HepG2 (cell line): ENCODE data around the gene NEDD4L. TPM values are rescaled to one million over a fixed set of nuclear protein-coding genes. Genes with fewer than 3 reads are reported as not detected.

Experiments used
- ATRX ChIP-seq: sonication (generic); formaldehyde crosslinking; IDR thresholded peaks from 2 replicates; pipeline ENCODE4 v1.4.0; 2020; ENCODE audit warnings: missing genetic modification reagents, borderline replicate concordance
- BORCS8-MEF2B ChIP-seq: sonication (generic); formaldehyde crosslinking; IDR thresholded peaks from 2 replicates; pipeline ENCODE4 v1.8.0; 2022; ENCODE audit warnings: mild to moderate bottlenecking, missing genetic modification reagents
- KLF15 ChIP-seq: sonication (generic); formaldehyde crosslinking; IDR thresholded peaks from 2 replicates; pipeline ENCODE4 v1.8.1; 2023; ENCODE audit warnings: borderline replicate concordance, mild to moderate bottlenecking, inconsistent platforms, missing genetic modification reagents, mixed read lengths
- POLR2AphosphoS2 ChIP-seq: IDR thresholded peaks from 2 replicates; pipeline ENCODE4 v1.6.1; 2011; ENCODE audit warnings: low read depth, low read length, improper control_type of control experiment
- PTBP1 ChIP-seq: fragments of 200-400 bp; formaldehyde crosslinking; IDR thresholded peaks from 2 replicates; pipeline ENCODE4 v1.6.1; 2018; ENCODE audit warnings: low read length, low read depth; ENCODE audit not compliant: poor library complexity, severe bottlenecking
- SAFB2 ChIP-seq: sonication (generic); formaldehyde crosslinking; IDR thresholded peaks from 2 replicates; pipeline ENCODE4 v1.5.1; 2020; ENCODE audit warnings: missing genetic modification reagents, low read depth, mild to moderate bottlenecking, borderline replicate concordance
- SMC3 ChIP-seq: IDR thresholded peaks from 2 replicates; pipeline ENCODE4 v1.6.1; 2011; ENCODE audit warnings: low read length, improper control_type of control experiment
- SNRNP70 ChIP-seq: fragments of 200-400 bp; formaldehyde crosslinking; IDR thresholded peaks from 2 replicates; pipeline ENCODE4 v1.6.1; 2017; ENCODE audit warnings: mild to moderate bottlenecking, low read depth, low read length, moderate library complexity
- SRSF9 ChIP-seq: fragments of 200-400 bp; formaldehyde crosslinking; IDR thresholded peaks from 2 replicates; pipeline ENCODE4 v1.6.1; 2018; ENCODE audit warnings: borderline replicate concordance, mild to moderate bottlenecking, low read depth, low read length; ENCODE audit not compliant: insufficient read depth, poor library complexity, severe bottlenecking
- STAG1 ChIP-seq: sonication (generic); formaldehyde crosslinking; IDR thresholded peaks from 2 replicates; pipeline ENCODE4 v1.4.0; 2020; ENCODE audit warnings: missing genetic modification reagents
- TARDBP ChIP-seq: sonication (generic); formaldehyde crosslinking; IDR thresholded peaks from 2 replicates; pipeline ENCODE4 v1.8.0; 2022; ENCODE audit warnings: mild to moderate bottlenecking, missing genetic modification reagents
- ZBTB3 ChIP-seq: sonication (generic); formaldehyde crosslinking; IDR thresholded peaks from 2 replicates; pipeline ENCODE4 v1.4.0; 2020; ENCODE audit warnings: low read depth, mild to moderate bottlenecking, moderate library complexity, missing genetic modification reagents, borderline replicate concordance
- ZFP62 ChIP-seq: sonication (generic); formaldehyde crosslinking; IDR thresholded peaks from 2 replicates; pipeline ENCODE4 v1.4.0; 2020; ENCODE audit warnings: missing genetic modification reagents
- ZNF232 ChIP-seq: sonication (generic); formaldehyde crosslinking; IDR thresholded peaks from 2 replicates; pipeline ENCODE4 v1.4.0; 2020; ENCODE audit warnings: missing genetic modification reagents, borderline replicate concordance
- ZNF446 ChIP-seq: sonication (generic); formaldehyde crosslinking; IDR thresholded peaks from 2 replicates; pipeline ENCODE4 v1.5.0; 2020; ENCODE audit warnings: mild to moderate bottlenecking, missing genetic modification reagents
- polyA plus RNA-seq, 8 experiments: library from polyadenylated mRNA; depleted of rRNA in 3 of 8; stranded (reverse) in 7 of 8; unstranded in 1 of 8; fragments of >200 nt; fragmentation: Illumina TruSeq in 4 of 8; extraction: Trizol in 4 of 8; gene quantifications; 2 replicates each; pipeline versions ENCODE4 v1.2.1 to v1.2.3, GENCODE V29; 2011 to 2016; ENCODE audit warnings: low read depth in 4 of 8, missing spikeins in 1 of 8, mixed read lengths in 1 of 8; ENCODE audit not compliant: insufficient read depth in 1 of 8
- total RNA-seq, 5 experiments: library from RNA; depleted of rRNA; stranded (reverse); fragments of >200 nt; fragmentation: Illumina TruSeq; extraction: Trizol; gene quantifications; 2 replicates each; pipeline ENCODE4 v1.2.3, GENCODE V29; 2016; ENCODE audit warnings: low read depth in 1 of 5
- TF ChIP-seq, protein P1 (sequence below): sonication (generic); formaldehyde crosslinking; IDR thresholded peaks from 2 replicates; pipeline ENCODE4 v1.5.1; 2020; ENCODE audit warnings: mild to moderate bottlenecking, missing genetic modification reagents
- TF ChIP-seq, protein P2 (sequence below): sonication (generic); formaldehyde crosslinking; IDR thresholded peaks from 2 replicates; pipeline ENCODE4 v1.4.0; 2020; ENCODE audit warnings: mild to moderate bottlenecking, missing genetic modification reagents
- TF ChIP-seq, protein P3 (sequence below): sonication (generic); formaldehyde crosslinking; IDR thresholded peaks from 2 replicates; pipeline ENCODE4 v1.5.0; 2020; ENCODE audit warnings: mild to moderate bottlenecking, missing genetic modification reagents
- TF ChIP-seq, protein P4 (sequence below): sonication (generic); formaldehyde crosslinking; IDR thresholded peaks from 2 replicates; pipeline ENCODE4 v1.8.1; 2022; ENCODE audit warnings: mild to moderate bottlenecking, missing genetic modification reagents

NEDD4L gene
- total and polyA plus RNA-seq, 2 of the 13 experiments (the other 11 are each of a cell fraction or from before 2014, with no cell fraction given): 168 to 390 TPM

DNA sequence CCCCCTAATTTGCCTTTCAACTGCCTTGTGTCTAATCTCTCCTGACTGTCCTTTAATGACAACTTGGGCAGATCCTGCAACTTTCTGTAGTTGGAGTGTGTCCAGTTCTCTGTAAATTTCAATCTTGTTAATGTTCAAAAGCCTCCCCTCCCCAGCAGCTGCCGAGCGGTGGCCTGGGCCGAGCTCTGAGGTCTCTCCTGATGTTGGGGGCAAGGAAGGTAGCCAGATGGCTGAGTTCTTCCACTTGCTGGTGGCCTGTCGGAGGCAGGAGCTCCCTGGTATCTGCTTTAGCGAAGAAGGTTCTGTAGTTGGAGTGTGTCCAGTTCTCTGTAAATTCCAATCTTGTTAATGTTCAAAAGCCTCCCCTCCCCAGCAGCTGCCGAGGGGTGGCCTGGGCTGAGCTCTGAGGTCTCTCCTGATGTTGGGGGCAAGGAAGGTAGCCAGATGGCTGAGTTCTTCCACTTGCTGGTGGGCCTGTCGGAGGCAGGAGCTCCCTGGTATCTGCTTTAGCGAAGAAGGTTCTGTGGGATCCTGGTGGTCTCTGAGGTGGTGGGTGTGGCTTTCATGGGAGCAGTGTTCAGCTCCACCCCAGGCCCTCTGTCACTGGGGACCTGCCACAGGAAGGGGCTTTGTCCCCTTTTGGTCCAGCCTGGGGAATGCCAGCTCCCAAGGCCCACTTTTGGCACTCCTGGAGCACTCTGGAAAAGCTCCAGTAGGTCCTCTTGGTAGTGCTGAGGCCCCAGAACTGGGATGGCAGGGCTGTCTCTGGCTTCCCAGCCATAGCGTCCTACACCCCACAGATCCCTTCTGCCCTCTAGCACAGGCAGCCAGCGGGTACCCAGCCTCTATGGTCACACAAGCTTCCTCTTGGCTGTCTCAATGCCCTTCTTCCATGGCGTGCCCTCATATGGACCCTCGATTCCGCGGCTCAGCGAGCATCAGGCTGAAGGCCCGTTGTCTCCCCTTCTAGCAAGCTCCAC is 373.0 kb downstream of the NEDD4L start (continued):
- TF ChIP-seq, protein P1, sequence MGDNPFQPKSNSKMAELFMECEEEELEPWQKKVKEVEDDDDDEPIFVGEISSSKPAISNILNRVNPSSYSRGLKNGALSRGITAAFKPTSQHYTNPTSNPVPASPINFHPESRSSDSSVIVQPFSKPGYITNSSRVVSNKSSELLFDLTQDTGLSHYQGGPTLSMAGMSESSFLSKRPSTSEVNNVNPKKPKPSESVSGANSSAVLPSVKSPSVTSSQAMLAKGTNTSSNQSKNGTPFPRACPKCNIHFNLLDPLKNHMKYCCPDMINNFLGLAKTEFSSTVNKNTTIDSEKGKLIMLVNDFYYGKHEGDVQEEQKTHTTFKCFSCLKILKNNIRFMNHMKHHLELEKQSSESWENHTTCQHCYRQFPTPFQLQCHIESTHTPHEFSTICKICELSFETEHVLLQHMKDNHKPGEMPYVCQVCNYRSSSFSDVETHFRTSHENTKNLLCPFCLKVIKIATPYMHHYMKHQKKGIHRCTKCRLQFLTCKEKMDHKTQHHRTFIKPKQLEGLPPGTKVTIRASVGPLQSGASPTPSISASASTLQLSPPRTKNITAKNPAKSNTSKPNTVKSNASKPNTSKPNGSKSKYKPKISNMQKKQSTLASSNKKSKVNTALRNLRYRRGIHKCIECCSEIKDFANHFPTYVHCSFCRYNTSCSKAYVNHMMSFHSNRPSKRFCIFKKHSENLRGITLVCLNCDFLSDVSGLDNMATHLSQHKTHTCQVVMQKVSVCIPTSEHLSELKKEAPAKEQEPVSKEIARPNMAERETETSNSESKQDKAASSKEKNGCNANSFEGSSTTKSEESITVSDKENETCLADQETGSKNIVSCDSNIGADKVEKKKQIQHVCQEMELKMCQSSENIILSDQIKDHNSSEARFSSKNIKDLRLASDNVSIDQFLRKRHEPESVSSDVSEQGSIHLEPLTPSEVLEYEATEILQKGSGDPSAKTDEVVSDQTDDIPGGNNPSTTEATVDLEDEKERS: no peak
- TF ChIP-seq POLR2AphosphoS2: no peak
- TF ChIP-seq, protein P2, sequence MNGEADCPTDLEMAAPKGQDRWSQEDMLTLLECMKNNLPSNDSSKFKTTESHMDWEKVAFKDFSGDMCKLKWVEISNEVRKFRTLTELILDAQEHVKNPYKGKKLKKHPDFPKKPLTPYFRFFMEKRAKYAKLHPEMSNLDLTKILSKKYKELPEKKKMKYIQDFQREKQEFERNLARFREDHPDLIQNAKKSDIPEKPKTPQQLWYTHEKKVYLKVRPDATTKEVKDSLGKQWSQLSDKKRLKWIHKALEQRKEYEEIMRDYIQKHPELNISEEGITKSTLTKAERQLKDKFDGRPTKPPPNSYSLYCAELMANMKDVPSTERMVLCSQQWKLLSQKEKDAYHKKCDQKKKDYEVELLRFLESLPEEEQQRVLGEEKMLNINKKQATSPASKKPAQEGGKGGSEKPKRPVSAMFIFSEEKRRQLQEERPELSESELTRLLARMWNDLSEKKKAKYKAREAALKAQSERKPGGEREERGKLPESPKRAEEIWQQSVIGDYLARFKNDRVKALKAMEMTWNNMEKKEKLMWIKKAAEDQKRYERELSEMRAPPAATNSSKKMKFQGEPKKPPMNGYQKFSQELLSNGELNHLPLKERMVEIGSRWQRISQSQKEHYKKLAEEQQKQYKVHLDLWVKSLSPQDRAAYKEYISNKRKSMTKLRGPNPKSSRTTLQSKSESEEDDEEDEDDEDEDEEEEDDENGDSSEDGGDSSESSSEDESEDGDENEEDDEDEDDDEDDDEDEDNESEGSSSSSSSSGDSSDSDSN (CRISPR knock-in tag): no peak
- TF ChIP-seq STAG1 (CRISPR knock-in tag): 0 out of 2 replicates have a peak, but pooled peaks have one; percentile 3
- no peak; the same call in 1 of the 2 replicates for TF ChIP-seq TARDBP
- TF ChIP-seq ZBTB3: no peak
- no peak for TF ChIP-seq ZNF232 (CRISPR knock-in tag)
- TF ChIP-seq ATRX (CRISPR knock-in tag): no peak
- no peak for TF ChIP-seq SRSF9
- TF ChIP-seq SAFB2 (CRISPR knock-in tag): peak; percentile 61; the same call in 1 of the 2 replicates
- TF ChIP-seq SNRNP70: no peak
- TF ChIP-seq, protein P3, sequence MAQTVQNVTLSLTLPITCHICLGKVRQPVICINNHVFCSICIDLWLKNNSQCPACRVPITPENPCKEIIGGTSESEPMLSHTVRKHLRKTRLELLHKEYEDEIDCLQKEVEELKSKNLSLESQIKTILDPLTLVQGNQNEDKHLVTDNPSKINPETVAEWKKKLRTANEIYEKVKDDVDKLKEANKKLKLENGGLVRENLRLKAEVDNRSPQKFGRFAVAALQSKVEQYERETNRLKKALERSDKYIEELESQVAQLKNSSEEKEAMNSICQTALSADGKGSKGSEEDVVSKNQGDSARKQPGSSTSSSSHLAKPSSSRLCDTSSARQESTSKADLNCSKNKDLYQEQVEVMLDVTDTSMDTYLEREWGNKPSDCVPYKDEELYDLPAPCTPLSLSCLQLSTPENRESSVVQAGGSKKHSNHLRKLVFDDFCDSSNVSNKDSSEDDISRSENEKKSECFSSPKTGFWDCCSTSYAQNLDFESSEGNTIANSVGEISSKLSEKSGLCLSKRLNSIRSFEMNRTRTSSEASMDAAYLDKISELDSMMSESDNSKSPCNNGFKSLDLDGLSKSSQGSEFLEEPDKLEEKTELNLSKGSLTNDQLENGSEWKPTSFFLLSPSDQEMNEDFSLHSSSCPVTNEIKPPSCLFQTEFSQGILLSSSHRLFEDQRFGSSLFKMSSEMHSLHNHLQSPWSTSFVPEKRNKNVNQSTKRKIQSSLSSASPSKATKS (CRISPR knock-in tag): peak; percentile 38; the same call in 1 of the 2 replicates
- TF ChIP-seq BORCS8-MEF2B: no peak; the same call in 1 of the 2 replicates
- no peak for TF ChIP-seq ZFP62
- no peak for TF ChIP-seq KLF15
- TF ChIP-seq, protein P4, sequence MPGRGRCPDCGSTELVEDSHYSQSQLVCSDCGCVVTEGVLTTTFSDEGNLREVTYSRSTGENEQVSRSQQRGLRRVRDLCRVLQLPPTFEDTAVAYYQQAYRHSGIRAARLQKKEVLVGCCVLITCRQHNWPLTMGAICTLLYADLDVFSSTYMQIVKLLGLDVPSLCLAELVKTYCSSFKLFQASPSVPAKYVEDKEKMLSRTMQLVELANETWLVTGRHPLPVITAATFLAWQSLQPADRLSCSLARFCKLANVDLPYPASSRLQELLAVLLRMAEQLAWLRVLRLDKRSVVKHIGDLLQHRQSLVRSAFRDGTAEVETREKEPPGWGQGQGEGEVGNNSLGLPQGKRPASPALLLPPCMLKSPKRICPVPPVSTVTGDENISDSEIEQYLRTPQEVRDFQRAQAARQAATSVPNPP (CRISPR knock-in tag): no peak
- TF ChIP-seq PTBP1: no peak
- no peak for TF ChIP-seq ZNF446 (CRISPR knock-in tag)
- TF ChIP-seq SMC3: no peak
